Stimulated activated CD4-positive, alpha-beta T cell treated with anti-CD3 and anti-CD28 coated beads, Interleukin-15, amount 100 ng/mL, for 24 hours (primary cell): Measurements from ENCODE around the gene ZNF764.

Source experiments
- DNase-seq: peaks from one replicate; pipeline ENCODE4 v3.0.0-alpha.2; 2020

The ZNF764 gene

DNA sequence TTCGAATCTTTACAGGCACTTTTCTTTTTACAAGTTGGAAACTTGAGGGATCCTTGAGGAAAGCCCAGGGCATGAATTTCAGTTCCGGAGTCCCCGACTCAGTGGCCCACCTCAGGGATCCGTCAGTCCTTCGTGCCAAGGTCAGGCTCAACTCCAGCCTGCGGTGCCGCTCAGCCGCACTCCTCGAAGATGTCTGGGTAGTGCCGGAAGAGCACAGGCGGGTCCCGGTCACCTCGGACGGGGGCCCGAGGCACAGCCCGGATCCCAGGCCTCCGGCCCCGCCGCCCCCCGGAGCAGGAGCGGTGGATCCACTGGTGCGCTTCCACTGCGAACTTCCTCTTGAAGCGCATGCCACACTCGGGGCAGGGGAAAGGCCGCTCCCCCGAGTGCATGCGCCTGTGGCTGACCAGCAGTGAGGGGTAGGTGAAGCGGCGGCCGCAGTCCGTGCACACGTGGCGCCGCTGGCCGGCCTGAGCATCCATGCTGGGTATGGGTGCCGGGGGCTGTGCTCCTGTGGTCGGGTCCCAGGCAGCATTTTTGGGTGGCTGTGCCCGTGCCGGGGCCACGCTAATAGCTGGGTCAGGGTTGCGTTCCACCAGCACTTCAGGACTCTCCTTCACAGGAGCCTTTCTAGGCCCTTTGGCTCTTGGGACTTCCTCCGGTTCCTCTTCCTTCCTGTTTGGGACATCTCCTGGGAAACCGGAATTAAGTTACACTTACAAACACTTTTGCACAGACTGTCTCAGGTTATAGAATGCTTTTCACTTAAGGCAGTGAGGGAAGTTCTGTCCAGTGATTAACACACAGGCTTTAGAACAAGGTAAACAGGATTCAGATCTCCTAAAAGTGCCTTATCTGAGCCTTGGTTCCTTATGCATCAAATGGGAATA lies 11.8 kb upstream of the ZNF764 start:
- no peak for DNase-seq

DNA sequence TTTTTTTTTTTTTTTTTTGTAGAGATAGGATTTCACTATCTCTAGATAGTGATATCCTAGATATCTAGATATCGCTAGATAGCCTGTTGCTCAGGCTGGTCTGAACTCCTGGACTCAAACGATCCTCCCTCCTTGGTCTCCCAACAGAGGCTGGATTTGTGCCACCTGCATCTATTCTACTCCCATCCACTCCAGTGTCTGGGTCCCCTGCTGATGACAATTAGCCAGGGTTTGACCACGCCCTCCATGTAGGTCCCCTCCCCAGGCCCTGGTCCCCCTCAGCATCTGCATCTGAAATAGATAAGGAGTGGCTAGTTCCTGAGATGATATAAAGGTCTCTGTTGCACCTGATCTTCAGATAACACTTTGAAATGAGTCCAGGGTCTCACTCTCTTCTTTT lies 11.1 kb upstream of the ZNF764 start:
- DNase-seq: no peak

DNA sequence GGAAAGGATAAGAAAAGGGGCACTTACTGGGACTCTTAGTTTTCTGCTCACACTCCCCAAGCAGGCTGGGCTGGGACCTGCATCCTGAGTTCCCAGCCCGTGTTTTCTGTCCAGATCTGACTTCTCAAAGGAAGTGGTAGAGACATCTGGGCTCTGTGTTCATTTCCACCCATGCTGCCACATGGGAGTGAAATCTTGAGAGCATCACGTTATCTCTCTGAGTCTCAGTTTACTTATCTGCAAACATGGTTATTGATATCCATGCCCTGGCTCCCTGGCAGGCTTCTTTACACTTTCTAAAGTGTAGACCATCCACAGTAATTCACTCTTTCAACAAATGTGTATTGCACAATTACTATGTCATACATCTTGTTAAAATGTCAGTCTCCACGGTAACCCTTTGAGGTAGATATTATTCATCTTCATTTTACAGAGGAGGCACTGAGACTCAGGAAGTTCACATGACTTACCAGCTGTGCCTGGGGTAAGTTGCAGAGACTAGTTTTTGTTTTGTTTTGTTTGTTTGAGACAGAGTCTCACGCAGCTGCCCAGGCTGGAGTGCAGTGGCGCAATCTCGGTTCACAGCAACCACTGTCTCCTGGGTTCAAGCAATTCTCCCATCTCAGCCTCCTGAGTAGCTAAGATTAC lies 9.9 kb upstream of the ZNF764 start:
- DNase-seq: peak; percentile 46

DNA sequence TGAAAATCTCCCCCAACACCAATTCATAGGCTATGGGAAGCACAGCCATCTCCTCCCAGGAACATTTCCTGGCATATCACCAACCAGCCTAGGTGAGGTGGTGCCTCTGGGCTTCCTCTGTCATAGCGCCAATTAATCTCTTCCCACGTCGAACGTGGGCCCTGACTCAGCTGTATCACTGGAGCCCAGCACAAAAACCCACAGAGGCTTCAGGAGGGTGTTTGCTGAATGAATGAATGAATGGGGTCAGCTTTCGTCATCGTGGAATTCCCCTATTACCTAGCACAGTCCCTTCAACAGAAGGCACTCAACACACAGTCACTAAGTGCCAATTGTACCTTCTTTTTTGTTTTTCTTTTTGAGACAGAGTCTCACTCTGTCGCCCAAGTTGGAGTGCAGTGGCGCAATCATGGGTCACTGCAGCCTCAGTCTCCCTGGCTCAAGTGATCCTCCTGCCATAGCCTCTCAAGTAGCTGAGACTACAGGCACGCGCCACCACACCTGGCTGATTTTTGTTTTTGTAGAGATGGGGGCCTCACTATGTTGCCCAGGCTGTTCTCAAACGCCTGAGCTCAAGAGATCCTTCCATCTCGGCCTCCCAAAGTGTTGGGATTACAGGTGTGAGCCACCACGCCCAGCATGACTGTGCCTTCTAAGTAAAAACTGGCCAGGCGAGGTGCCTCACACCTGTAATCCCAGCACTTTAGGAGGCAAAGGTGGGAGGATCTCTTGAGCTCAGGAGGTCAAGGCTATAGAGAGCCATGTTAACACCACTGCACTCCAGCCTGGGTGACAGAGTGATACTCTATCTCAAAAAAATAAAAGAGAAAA lies 9.2 kb upstream of the ZNF764 start:
- peak; percentile 78 for DNase-seq

DNA sequence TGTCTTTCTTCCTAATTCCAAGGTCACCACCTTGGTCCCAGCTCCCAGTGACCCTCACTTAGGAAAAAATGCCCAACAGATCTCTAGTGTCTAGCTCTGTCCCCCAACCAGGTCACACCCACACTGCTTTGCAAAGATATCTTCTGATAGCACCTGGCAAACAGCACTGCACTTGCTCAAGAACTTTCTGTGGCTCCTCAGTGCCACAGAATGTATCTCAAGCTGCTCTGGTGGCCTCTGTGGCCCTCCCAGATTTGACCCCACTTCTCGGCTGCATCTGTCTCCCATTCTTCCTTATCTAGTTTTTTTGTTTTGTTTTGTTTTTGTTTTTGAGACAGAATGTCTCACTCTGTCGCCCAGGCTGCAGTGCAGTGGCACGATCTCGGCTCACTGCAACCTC lies 8.4 kb upstream of the ZNF764 start:
- no peak for DNase-seq

DNA sequence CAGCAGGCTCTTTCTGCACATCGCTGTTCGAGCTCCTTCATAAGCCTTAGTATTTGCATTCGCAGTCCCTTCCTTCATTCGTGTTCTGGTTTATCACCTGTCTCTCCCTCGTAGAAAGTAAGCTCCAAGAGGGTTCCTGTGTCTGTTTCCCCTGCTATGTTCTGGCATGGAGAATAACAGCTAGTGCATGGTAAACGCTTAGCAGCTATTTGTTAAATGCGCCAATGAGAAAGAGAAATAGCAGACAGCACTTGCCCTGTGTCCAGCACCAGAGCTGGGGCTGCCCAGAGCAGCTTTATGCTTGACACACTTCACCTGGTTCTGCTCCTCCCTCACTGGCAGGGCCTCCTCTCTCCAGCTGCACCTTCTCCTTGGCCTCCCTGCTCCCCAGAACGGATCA lies 7.8 kb upstream of the ZNF764 start:
- DNase-seq: no peak

DNA sequence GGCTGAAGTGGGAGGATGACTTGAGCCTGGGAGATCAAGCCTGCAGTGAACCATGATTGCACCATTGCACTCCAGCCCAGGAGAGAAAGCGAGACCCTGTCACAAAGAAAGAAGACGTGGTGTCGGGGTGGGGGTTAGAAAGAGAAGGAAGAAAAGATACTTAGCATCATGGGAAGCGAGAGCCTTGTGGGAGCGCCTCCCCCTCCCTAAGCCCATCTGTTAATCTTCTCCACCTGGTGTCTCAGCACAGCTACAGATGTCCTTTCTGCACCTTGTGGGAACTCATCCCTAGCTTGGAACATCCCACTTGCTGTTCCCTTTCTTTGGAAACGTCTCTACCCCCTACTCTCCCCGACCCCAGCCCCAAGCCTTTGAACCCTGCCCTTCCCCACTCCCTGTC lies 7.4 kb upstream of the ZNF764 start:
- no peak for DNase-seq

DNA sequence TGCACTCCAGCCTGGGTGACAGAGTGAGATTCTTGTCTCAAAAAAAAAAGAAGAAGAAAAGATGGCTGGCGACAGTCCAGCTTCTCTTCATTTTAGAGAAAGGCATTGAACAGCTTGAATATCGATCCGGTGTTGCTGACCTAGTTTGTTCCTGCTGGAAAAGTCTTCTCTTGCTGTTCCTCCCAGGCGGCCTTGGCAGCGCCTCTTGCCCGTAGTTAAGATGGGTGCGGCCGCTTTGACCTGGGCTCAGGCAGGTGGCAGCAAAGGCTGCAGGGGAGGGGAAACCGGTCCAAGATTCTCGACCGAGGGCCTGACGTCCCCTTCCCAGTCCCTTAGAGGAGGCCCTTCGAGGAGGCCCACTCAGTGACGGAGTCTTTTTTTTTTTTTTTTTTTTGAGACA lies 3.8 kb upstream of the ZNF764 start:
- DNase-seq: no peak

DNA sequence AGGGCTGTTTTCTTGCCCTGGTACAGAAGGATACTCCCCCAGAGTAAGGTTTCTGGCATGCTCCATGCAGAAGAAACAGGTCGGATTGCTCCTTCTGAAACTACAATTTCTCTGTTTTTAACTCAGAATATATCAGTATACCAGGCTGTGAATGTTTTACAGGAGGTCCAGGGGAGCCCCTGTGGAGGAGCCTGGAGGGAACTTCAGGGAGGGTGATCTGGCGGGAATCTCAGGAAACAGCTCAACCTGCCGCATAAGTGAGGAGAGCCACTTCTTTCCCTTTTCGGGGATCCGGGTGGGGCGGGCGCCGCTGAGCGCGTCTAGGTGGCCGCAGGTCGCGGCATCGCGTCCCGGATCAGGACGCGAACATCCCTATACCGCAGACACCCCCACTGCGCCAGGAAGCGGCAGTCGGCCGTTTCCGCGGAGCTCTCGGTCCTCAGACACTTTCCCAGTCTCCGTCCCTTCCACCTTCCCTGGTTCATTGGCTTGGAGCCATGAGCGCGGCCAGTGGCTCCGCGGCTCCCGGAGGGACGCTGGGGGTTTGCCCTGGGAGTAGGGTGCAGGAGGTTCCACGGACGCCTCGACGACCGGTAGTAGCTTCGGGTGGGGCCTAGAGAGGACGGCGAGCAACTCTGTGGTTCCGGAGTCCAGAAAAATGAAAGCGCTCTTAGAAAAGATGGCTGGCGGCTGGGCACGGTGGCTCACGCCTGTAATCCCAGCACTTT lies 3.1 kb upstream of the ZNF764 start:
- DNase-seq: peak; percentile 42

DNA sequence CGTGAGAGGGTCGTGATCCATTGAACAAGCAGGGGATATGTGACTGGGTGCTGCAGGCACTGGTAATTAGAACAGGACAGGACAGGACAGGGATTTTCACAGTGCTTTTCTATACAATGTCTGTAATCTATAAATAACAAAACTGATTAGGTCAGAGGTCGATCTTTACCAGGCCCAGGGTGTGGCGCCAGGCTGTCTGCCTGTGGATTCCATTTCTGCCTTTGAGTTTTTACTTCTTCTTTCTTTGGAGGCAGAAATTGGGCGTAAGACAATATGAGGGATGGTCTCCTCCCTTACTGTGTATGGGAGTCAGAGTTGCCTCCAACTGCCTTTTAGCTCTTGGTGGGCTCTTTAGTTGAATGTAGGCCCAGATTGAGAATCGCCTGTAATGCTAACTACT lies 1.5 kb upstream of the ZNF764 start:
- no peak for DNase-seq

DNA sequence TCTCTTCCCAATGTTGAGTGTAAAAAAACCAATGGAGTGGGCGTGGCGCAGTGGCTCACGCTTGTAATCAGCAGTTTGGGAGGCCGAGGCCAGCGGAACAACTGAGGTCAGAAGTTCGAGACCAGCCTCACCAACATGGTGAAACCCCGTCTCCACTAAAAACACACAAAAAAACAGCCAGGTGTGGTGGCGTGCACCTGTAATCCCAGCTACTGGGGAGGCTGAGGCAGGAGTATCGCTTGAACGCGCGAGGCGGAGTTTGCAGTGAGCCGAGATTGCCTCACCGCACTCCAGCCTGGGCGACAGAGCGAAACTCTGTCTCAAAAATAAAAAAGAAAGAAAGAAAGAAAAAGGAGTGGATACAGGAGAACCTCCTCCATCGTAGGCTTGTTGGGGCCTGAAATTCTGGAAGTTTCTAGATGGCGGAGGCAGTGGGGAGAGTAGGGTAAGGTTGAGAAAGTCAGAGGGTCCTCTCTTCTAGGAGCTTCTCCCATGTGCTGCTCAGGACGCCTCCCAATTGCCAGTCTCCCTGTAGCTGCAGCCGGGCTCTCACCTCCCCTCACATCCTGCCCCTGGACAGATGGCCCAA lies 709 bp upstream of the ZNF764 start:
- DNase-seq: no peak

DNA sequence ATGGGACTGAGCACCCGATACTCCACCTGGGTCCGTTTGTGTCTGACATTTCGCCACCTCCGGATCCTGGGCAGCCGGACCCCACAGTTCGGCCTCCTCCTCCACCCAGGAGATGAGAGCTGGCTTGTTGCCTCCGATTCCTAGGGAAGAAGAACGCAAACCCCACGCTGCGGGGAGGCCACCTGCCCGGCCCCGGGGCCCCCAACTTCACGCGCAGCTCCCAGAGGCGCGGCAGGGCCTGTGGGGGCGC lies 542 bp downstream of the ZNF764 start:
- no peak for DNase-seq

DNA sequence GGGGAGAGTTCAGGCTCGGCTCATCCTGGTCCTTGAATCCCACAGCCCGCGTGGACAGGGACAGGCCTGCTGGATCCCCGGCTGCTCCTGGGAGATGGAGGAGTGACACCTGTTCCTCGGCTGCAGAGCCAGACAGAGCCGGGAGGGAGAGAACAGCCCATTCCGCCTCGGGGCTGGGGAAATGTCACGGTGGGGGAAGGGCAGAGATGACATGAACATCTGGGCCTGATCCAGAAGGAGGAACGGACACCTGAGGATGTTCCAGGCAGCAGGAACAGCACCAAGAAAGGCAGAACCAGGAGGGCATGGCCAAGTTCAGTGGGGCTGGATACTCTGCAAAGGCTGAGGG lies 2.1 kb downstream of the ZNF764 start:
- DNase-seq: no peak

DNA sequence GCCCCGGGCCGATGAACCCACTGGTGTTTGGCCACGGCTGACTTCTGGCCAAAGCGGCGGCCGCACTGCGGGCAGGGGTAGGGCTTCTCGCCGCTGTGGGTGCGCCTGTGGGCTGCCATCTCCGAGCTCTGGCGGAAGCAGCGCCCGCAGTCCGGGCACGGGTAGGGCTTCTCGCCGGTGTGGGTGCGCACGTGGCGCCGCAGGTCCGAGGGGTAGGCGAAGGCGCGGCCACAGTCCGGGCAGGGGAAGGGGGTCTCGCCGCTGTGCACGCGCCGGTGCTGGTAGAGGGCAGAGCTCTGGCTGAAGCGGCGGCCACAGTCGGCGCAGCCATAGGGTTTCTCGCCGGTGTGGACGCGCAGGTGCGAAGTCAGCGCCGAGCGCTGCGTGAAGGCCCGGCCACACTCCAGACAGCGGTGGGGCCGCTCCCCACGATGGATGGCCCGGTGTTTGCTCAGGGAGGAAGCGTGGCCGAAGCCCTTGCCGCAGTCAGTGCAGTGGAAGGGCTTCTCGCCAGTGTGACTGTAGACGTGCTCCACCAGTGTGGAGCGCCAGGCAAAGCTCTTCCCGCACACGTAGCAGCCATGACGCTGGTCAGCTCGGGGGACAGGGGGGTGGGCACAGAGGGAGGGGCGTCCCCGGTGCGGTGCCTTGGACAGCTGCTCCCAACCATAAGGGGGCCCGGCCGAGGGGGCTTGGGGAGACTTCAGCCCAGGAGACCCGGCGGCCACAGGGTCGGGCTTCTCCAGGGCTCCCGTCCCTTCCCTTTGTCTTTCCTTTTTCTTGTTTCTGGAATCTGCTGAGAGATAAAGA lies 2.7 kb downstream of the ZNF764 start:
- no peak for DNase-seq

DNA sequence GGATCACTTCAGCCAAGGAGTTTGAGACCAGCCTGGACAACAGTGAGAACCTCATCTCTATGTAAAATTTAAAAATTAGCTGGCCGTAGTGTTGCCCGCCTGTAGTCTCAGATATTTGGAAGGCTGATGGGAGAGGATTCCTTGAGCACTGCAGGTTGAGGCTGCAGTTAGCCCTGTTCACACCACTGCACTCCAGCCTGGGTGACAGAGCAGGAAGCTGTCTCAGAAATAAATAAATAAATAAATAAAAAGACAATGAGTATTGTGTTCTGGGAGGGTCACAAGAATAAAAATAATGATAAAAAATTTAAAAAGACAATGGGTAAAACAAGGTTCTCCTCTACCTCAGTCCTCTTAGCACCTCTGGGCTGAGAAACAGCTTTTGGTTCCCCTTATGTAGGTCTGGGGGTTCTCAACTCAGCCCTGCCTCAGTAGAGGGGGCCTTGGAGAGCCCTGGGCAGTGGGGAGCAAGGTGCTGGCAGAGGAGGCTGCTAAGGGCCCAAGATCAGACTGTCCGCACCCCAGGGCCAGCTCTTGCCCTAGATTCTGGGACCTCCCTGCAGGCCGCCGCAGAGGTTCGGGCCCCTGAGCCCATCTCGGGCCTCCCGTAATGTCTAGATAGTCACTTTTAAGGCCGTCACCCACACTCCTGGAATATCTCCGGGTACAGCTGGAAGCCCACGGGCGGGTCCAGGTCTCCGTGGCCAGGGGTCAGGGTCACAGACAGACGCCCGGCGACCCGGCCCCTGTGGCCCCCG lies 3.4 kb downstream of the ZNF764 start:
- no peak for DNase-seq

DNA sequence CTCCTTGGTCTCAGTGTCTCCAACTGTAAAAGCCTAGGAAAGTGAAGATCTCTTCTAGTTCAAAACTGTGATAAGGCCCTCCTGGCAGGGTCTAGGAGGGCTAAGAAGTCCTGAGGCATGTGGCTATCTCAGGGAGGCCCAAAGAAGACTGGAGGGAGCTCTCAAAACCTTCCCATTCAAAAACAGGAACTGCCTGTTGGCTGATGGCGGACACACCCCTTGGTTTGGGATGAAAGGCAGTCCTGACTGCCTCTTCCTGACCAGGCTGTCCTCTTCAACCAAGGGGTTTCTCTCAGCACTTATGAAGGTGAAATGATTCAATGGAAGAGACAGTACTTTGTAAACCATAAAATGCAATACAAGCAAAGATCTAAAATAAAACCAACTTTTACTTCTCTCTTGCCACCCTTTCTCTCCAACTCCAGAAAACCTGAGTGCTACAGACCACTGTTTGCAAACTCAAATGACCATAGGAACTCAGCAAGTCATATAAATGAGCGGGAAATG lies 4.7 kb downstream of the ZNF764 start:
- DNase-seq: no peak

DNA sequence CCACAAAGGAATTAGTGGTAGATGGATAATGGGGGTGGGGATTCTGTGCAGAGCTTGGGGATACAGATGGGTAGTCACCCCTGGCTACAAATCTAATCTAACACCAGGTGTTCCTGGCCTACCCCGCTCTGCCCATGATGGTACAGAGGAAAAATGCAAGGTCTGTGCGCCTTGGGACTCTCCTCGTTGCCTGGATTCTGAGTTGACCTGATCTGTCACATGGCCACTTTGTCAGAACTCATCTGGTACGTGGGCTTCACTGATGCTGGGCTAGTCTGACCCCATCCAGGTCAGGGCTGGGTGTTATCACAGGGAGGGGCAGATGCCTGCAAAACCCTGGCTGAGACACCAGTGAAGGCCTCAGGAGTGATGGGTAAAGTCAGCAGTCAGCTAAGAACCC lies 5.2 kb downstream of the ZNF764 start:
- no peak for DNase-seq

DNA sequence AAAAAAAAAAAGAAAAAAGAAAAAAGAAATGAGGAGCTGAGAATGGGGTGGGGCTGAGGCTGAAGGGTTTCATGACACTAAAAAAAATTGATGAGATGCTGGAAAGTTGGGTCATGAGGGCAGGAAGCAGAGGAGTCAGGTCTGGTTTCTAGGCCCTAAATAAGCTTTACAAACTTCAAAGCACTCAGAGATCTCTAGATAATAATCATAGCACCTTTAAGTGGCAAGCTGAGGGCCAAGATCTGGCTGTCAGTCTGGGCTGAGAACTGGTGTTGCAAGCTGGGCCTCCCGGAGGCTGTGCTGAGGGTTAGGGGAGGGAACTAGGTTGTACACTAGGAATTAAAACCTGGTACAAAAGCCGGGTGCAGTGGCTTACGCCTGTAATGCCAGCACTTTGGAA lies 6.4 kb downstream of the ZNF764 start:
- DNase-seq: peak; percentile 79

DNA sequence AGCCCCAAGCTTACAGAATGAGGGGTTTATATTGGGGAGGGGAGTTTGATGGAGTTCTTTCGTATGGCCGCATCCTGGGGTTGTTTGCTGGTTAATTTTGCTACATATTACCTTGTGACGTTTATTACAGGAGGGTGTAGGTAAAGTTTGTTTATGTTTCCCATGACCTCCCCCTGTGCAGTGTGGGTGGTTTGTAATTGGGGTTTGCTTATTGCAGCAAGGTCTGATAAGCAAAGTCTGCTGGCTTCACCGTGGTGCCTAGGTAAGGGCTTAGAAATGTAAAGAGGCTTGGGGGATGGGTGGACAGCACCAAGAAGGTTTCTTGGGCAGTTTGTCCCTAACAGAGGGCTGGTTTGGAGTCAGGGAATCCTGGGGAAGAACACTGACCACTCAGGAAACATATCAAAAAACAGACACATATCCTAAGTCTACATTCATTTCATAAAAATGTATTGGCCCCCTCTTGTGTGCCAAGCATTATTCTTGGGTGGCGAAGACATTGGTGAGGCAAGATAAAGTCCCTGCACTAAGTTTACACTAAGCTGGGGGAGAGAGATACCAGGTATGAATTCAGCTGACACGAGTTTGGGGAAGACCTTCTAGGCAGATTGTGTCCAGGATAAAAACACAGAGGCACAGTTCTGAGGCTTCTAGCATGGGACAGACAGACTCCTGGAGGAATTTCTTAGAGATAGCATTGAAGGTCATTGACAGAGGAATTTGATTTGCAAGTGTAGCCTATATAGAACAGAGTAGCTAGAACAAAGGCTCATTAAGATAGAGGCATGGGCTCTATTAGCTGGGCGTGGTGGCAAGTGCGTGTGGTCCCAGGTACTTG lies 9.5 kb downstream of the ZNF764 start:
- no peak for DNase-seq

DNA sequence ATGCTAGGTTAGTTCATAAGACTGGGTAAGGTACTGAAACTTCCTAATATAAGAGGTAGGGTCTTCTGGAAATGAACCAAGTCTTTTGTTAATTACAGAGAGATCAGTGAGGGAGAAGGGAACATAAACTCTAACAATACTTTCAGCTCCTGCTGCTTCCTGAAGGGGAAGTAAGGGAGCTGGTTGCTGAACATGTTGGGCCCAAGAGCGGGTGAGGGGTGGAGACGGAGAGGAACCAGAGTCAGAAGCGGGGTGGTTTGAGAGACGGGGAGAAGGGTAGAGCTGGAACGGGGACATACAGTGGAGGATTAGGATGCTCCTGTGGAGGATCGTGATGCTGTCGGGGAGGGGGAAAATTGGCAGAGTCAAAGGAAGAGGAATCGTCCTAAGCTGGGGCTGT lies 12.1 kb downstream of the ZNF764 start:
- DNase-seq: no peak
